Left hindlimb (tissue), 1 donor: ENCODE results near the gene PLCE1.

Experiments
- DNase-seq: peaks from one replicate; pipeline ENCODE4 v3.0.0-alpha.2; 2018

Gene PLCE1

DNA sequence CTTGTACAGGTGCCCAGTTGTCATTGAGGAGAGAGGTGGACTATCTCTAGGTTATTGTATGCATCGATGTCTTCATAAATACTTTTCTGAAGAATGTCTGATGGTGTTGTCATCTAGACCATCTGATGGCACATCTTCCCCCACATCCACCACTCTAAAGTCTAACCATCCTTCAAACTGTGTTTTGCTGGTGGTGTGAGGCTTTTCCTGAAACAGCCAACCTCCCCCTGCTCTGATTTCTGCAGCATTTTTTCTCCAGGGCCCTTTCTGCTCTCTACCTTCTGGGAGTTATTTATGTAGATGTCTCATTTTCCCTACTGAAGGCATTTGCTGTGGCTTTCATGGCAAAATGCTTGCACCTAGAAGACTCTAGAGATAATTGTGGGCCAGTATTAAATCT lies 1.5 kb downstream of the PLCE1 start:
- no peak for DNase-seq

DNA sequence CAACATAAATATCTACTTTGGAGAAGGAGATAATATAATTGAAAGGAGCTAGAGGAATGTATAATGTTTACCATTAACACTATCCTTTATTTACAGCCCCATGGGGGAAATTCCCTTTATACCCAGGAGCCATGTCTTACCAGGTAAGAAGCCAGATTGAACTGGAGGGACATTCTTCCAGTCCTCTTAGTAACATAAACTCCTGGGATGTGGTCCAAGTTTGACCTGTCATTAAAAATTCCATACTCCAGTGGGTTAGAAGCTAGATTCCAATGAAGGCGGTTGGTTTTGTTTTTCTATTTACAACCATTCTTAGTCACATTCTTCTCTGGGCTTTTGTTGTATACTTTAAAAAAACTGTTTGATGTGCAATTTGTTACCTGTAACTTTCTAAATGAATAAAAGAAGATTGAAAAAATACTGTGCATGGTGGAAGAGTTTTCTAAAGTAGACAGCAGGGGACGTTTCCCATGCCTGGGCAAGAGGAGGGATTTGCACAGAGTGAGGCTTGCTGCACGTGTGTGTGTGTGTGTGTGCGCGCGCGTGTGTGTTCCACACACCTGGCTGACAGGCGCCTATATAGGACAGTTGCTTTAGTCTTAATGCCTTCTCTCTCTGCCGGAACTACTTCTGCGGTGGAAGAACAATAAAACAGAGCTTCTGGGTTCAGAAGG lies 2.0 kb downstream of the PLCE1 start:
- DNase-seq: no peak

DNA sequence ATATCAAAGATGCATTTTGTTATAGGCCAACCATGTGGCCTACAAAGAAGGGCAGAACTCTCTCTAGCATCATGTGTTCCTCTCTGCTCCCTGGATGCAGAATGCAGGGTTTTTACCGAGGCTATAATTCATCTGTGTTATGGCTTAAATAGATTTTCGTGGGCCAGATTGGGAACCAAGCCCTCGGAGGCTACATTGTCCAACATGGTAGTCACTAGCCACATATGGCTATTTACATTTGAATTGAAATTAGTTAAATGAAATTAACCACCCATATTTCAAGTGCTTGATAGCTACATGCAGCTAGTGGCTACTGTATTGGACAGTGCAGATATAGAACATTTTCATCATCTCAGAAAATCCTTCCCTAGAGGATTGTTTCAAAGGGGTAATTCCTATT lies 2.8 kb downstream of the PLCE1 start:
- DNase-seq: no peak

DNA sequence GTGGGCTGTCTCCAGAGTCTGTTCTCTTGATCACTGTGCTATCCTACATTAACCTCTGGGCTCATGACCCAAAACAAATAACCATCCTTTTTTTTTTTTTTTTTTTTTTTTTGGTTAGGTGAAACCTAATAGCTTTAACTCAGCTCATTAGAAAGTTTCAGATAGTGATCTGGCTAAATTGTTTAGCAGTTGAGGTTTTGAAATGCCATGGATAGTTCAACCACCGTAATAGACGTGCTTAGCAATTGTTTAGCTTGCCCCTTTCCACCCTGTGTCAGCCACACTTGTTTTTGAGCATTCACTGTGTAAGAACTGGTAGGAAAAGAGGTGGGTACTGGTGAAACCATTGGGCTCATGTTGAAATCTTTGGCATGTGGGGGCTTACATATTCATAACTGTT lies 3.8 kb downstream of the PLCE1 start:
- DNase-seq: no peak

DNA sequence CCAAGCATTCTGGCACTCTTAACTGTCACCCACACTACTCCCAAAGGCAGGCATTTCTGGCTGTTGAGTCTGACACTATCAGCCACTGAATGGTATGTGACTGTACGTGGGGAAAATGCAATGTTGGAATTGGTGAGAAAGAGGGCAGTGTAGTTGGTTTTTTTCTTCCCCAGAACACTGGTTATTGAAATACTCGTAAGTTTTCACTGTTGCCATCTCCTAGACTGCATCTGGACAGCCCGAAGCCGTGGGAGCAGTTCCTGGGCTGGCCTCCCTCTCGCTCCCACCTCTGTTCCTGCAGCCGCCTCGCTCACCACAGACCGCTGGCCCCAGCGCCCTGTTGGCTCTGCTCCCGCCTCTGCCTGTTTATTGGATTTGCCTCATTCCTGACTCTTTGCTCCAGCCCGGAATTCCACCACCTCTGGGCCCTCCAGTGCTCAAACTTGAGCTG lies 5.7 kb downstream of the PLCE1 start:
- DNase-seq: peak; percentile 92

DNA sequence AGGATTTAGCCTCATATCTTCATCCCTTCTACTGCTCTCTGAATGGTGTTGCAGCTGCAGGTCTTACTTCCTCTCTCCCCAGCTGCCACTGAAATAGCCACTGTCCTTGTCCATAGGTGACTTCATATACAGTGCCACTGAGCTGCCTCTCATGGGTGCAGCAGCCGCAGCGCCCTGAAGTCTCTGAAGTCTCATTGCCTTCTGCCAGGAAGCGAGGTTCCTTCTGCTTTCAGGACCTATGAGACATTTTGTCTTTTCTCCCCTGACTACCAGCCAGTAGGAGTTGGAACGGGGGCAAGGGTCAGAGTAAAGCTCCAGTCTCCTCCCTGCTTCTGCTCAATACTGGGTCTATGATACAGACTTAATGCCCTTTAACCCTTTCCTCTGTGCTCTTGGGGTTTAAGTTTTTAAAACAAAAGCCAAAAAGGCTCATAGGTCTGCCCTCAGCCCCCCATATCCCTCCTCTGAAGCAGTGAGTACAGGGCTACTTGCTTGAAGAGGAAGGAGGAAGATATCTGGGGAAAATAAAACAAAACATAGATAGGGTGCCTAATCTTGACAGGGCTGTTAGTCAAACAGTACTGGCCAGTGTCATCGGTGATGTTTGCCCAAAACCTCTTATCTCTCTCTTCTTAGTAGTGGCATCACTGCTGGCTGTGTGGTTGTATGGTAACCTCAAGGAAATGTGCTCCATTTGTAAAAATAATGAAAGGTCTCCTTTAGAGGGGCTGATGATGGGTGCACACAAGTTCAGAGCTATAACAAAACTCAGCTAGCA lies 7.1 kb downstream of the PLCE1 start:
- DNase-seq: no peak

DNA sequence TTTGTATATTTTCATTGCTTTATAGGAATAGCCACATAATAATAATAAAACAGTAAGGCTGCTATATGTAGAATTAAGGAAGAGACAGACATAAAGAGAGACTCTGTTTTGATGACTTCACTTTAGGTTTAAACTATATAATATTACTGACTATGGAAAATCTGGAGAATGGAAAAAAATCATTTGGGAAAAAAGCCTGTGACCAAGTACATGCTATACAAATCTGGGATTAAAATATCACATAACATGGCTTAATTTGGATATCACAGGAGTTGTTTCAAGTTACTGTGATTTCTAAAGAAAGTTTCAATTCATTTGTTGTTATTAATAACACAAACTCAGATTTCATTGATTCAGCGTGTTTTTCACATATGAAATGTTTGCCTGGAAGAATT lies 7.7 kb downstream of the PLCE1 start:
- no peak for DNase-seq

DNA sequence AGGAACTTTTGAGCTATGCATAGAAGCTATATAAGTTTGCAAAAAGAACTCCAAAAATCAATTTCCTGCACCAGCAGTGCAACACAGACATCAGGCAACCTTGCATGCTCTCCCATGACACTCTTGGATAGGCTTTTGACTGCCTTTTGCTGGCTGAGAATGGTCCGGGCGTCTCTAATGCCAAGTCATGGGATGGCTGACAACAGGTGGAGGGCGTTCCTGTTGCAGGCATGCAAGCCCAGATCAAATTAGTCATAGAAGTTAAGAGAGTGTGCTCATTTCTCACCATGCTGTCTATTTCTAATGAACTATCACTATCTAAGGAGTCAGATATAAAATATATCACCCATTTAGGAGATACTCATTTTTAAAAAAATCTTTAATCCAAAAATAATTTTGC lies 8.4 kb downstream of the PLCE1 start:
- peak; percentile 69 for DNase-seq

DNA sequence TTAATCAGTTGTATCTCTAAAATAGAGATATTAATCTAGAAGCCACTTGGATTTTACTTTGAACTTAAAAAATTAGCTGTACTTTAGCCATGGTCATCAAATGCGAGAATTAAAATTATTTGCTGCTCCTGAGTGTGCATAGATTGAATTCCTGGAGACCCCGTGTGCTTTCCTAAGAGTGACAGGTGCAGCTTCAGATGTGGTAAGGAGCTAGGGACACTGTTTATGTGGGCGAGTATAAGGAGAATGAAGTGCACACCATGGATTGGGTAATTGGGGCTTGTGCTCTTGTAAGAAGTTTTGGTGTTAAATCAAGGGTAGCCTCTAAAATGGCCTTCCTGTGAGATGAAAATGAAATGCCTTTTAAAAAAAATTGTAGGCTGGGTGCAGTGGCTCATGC lies 9.8 kb downstream of the PLCE1 start:
- DNase-seq: no peak

DNA sequence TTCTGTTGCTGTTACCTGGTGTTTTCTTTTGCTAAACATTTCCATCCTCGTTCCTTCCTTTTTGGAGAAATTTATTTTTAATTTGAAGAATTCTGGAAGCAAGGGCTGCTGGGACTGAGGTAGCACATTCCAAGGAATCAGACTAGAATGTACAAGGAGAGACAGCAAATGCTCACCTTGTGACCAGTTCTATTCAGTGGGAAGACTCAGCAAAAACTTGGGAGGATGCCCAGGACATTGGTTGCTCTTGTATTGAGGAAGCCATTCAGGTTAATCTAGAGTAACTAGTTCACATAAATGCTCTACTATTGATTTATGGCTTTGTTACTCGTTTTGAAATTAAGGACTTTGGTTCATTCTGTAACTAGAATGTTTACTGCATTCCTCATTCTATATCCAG lies 11.3 kb downstream of the PLCE1 start:
- no peak for DNase-seq

DNA sequence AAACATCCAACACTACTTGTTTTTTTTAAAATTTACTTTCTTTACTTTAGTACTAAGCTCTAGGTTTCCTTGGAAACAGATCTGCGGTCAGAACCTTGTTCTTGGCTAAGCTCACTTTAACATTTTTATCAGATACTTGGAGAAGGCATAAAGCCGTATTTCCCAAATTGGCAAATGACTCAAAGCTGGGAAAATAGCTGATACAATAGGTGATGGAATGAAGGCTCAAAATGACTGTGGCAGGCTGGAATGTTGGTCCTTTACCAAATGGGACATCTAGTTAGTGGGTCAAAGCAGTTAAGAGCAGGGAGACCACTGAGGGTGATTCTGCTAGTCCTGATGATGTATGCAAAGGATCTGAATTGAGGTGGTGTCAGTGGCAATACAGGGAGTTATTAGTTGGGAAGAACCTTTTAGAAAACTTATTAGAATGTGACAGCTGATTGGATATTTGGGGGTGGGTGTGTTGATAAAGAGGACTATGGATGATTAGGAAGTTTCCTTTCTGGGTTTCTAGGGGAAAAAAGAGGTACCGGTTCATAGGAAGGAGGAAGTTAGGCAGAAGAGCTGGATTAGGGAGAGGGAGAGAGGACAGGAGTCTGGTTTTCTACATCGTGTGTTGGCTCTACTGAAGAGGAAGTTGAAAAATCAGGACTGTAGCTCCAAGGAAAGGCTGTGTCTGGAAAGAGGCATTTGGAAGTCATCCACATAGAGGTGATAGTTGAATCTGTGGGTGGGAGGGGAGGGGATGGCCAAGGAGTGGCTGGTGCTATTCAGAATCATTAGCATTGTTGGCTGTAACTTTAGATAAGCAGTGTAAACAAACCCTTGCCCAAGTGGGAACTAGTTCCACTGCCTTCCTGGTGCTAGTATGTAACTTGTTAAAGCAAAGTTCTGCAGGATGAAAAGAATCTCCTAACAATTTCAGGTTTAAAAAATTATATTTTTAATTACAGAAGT lies 13.1 kb downstream of the PLCE1 start:
- no peak for DNase-seq

DNA sequence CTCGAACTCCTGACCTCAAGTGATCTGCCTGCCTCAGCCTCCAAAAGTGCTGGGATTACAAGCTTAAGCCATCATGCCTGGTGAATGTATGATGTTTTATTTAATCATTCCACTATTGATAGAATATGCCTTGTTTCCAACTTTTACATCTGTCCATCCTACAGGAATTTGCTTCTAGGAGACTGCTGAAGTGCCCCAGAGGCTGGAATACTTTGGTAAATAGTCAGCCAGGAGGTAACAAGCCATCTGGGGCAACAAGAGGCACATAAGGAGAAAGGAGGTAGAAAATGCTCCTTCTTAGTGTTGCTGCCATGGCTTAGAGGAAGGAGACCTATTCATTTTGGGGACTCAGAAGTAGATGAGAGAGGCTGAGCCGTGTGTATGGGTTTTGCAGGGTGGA lies 14.8 kb downstream of the PLCE1 start:
- no peak for DNase-seq

DNA sequence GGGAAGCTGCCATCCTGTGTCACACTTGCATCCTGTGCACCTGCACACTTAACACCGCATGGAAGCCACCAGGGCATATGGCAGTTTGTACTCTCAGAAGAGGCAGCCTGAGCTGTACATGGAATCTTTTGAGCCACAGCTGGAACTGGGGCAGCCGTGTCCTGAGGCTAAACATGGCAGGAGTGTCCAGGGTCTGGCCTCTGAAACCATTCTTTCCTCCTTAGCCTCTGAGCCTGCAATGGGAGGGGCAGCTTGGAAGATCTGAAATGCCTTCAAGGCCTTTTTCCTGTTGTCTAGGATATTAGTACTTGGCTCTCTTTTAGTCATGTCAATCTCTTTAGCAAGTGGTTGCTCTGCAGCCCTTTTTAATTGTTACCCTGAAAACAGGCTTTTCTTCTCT lies 16.4 kb downstream of the PLCE1 start:
- no peak for DNase-seq

DNA sequence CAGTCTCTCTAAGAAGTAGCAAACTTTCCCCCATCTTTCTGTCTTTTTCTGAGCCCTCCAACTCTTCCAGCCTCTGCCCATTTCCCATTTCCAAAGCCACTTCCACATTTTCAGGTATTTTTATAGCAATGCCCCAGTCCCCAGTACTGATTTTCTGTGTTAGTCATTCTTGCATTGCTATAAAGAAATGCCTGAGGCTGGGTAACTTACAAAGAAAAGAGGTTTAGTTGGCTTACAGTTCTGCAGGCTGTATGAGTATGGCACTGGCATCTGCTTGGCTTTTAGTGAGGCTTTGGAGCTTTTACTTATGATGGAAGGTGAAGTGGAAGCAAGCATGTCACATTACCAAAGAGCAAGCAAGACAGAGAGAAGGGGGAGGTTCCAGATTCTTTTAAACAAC lies 17.2 kb downstream of the PLCE1 start:
- DNase-seq: no peak

DNA sequence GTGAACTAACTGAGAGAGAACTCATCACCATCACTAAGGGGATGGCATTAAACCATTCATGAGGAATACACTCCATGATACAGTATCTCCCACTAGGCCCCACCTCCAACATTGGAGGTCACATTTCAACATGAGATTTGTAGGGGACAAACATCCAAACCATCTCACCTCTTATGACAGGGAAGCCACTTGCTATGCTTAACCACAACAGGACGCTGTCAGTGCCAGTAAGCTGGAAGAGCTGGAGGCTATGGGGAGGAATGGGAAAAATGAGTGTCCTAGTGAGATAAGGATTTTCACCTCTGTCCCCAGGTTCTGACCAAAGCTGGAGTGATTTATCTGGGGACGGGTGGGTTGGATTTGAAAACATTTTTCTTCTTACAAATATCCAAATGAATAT lies 17.6 kb downstream of the PLCE1 start:
- no peak for DNase-seq

DNA sequence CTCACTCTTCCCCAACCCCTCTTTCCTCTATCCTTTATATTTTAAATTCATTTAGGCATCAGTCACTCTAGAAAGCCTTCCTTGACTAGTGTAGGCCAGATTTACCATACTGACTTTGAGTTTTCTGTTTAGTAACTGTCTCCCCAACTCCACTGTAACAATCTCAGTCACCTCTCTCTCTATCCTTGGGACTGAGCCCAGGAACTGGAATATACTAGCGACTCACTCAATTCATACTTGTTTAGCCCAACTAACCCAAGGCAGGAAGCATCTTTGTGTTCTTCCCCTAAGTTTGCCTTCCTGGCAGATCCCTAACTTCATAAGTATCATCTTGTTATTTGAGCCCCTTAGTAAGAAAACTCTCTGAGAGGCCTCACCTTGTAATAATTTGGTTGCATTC lies 19.1 kb downstream of the PLCE1 start:
- no peak for DNase-seq

DNA sequence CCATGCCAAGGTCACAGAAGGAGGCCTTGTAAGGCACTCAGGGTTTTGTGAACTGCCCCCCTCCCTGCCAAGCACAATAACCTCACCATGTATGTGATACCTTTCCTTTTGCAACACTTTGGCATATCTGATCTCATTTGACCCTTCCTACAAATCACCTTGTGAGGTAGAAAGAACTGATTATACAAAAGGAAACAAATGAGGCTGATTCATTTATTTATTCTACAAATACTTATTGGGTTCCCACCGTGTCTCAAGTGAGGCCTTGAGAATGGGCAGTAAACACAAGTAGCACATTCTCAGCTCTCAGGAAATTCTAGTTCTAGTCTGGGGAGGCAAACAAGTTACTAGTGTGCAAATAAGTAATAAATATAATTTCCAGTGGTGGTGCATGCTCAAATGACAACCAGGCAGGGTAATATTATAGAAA lies 19.6 kb downstream of the PLCE1 start:
- no peak for DNase-seq

DNA sequence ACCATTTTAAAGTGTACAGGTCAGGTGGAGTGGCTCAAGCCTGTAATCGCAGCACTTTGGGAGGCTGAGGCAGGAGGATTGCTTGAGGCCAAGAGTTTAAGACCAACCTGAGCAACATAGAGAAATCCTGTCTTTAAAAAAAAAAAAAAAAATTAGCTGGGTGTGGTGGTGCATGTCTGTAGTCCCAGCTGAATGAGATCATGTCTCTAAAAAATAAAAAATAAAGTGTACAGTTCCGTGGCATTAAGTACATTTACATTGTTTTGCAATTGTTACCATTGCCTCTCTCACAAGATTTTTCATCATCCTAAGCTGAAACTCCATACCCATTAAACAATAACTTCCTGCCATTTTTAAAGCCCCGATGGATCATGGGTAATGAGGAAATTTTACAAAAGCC lies 20.6 kb downstream of the PLCE1 start:
- DNase-seq: no peak

DNA sequence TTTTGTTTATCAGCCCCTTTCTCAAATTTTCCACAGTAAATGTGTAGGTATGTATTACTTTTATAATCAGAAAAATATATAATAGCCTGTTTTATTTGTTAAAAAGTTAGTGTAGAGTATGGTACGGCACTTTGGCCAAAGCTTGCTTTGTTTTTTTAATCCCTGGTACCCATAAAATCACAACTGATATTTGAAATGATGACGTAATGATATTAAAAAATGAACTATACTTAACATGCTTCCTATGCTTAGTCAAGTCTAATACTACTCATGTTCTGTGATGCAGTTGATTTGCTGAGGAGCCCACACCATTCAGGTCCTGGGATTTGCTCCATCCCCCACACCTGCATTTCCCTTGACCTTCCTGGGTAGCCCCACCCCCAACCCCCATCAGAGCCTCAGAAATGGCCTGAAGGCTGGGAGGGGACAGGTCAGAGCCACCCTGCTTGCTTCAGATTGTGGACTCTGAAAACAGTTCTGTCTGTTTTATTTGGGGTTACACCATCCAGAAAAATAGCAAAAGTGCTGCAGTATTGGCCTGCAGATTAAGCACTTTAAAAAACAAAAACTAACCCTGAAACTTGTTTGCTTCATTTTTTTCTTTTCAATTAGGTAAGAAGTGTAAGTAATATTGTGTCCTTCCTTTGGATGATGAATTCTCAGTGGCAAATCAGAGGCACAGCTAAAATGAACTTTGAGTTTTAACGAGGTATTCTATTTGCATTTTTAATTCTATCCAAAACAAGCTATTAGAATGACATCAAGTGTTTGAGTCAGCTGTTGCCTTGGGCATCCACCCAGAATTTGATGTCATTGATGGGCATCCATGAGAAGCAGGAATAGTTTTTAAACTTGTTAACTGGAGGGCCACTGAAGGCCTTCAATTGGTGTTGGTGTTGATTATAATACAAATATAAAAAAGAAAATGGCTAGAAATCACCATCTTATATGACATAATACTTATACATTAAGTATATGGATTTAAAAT lies 23.3 kb downstream of the PLCE1 start:
- DNase-seq: no peak

DNA sequence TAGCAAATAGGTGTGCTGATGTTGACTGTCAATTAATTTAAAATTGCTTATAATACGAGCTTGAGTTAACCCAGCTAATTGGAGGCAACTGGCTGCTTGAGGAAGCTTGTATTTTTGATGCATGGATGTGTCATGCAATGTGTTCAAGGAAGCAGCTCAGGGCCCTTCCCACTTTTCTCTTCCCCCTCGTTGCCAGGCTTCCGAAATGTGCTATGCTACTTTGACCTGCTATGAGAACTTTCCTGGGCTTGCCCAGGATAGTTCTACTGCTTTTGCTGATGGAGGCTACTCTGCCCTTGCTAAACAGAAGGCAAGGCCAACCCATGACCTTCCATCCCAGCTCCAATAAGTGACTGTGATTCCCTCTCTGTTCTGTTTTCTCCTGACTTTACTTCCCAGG lies 24.4 kb downstream of the PLCE1 start:
- DNase-seq: no peak

DNA sequence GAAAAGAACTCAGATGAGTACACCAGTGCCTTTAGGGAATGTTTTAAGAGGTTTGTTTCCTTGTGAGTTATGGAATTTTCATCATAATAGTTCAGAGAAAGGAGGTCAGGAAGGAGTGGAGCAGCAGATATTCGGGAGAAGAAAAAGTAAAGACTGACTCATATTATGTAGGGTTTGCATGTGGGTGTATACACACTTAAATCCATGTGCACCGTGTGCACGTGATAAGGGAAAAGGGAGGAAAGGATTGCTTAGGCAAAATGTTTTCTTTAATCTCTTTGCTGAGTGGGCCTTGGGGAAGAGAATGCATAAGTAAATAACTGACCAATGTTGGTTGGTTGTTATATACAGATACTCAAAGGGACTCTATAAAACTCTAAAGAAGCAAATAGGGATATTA lies 30.2 kb downstream of the PLCE1 start:
- DNase-seq: no peak

DNA sequence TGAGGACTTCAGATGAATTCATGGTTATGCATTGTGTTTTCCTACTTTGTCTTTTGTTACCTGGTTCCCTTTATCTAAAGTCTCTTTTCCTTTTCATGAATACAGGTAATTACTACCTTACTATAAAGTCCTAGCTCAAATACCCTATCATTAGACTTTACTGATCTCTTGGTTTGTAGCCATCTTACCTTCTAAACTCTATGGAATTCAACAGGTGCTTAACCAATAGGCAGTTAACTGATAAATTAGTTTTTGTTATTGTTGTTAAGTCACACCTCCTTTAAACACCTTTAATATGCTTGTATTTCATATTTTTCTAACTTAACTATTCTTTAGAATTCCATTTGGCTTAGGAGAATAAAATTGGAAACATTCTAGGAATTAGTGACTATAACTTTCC lies 30.7 kb downstream of the PLCE1 start:
- DNase-seq: no peak
